Stimulated activated CD4-positive, alpha-beta T cell treated with anti-CD3 and anti-CD28 coated beads, Interleukin-1b, Interleukin-23, amount 100 ng/mL, for 24 hours (primary cell): ENCODE results near the gene ABHD2.

ENCODE experiments used
- DNase-seq, 4 experiments: peaks; one replicate each; pipeline ENCODE4 v3.0.0-alpha.2; 2020; ENCODE audit warnings: low read depth in 4 of 4, low spot score in 1 of 4

ABHD2 gene

GRCh38 chr15:89096664-89097063 lies 8.4 kb downstream of the ABHD2 start:
- DNase-seq = no peak

GRCh38 chr15:89097313-89097712 lies 9.1 kb downstream of the ABHD2 start:
- DNase-seq = no peak

DNA sequence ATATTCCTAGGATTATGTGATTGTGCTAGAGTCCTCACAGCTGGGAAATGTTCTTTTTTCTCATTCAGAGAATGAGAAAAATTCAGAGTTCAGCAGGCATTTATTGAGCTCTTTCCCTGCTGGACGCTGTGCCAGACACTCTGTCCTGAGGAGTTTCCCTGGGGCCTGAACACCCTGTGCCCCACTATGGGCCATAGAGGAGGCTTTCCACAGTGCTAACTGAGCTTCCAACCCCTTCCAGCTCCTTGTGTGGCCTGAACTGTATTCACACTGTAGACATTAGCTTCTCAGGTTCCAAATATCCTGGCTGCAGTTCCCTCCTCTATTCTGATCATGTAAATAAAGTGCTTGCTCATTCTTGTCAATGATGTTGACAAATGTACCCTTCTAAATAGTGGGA lies 10.0 kb downstream of the ABHD2 start:
- DNase-seq = no peak

GRCh38 chr15:89099968-89100367 lies 11.7 kb downstream of the ABHD2 start:
- no peak for DNase-seq

DNA sequence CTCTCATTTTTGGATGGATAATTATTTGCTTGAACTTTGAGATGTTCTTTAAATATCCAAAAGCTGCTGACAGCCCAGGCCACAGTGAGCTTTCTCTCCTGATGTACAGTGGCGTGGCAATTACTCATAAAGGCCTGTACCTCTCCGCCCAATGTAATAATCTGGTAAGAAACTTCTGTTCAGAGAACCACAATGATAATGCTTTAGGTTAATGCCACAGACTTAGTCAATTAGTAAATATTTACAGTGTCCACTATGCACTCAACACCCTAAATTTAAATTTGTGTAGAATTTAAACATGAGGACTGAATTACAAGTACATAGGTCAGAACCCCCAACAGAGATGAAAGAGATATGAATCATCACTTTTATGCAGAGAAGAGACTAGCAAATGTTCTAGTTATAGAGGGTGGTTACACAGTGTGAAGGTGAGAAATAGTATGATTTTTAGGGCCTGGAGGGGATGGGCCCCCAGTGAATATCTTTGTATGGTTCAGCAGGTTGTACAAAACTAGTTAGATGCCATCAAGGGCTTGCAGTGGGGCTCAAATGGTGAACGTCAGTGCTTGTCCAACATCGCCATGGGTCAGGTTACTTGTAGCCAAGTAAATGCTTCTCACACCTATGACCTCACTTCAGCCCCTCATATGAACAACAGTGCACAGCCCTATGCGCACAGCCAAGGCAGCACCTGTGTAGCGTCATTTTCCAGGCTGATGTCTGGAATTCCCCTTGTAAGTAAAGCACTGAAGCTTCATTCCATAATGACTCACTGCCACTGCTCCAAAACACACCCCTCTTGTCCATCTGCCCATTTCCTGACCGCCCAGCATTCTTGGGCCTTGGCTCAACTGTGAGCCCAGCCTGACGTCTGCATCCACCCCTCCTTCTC lies 13.3 kb downstream of the ABHD2 start:
- DNase-seq = no peak

DNA sequence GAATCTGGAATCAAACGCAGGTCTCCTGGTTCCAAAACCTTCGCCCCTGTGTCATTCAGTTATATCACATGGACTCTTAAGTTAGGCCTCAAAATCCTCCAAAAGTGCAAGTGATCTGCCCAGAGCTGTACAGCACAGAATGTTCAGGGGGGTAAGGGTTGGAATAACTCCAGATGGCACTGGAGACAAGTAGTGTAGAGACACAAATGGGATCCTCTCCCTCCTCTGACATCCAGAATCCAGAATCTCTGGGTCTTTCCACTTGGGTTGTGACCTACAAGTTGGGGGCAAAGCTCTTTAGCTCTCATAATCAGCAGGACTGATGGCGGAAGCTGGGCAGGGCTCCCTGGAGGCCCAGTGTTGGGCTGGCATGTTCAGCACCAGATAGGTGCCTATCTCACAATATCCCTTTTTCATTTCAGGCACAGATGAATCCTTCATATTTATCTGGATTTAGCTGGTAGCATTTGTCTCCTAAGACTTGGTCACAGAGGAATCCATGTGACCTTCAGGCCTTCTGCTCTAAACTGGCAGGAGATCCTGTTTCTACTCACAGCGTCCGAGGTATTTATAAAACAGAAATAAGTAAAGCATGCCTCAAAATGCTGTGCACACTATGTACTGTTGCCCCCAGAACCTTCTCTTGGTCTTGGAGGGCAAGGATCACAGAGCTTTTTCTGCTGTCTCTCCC lies 15.4 kb downstream of the ABHD2 start:
- DNase-seq = no peak

DNA sequence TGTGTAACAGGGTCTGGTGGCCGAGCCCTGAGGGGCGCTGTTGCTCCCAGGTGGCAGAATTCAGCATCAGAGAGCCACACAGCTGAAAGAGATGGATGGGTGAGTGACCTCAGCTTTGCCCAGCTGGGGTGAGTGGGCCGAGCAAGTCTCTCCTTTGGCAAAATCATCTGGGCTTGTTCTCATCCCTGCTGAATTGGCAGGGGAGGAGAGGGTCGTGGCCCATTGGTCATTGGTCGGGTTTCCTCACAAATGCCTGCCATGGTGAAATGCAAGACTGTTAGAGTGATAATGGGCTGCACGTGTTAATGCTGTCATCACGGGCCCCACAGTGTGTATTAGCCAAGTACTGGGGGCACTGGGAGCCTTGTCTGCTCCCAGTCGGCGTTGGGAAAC lies 15.9 kb downstream of the ABHD2 start:
- no peak for DNase-seq

DNA sequence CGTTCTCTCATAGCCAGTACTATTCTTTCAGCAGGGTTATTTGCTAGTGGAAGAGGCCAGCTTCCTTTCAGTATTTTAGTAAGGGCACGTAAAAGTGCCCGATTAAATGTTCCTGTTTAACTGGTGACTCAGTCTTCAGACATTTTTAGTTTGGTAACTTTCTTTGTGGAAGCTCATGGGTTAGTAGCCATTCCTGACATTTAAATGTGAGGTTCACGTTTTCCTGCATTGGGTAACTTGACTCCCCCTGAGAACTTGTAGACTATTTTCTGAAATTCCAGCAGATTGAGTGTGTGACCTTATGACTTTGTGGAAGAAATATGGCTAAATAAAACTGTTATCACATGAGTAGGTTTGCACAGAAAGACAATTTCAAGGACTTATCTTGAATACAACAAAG lies 16.9 kb downstream of the ABHD2 start:
- no peak for DNase-seq

DNA sequence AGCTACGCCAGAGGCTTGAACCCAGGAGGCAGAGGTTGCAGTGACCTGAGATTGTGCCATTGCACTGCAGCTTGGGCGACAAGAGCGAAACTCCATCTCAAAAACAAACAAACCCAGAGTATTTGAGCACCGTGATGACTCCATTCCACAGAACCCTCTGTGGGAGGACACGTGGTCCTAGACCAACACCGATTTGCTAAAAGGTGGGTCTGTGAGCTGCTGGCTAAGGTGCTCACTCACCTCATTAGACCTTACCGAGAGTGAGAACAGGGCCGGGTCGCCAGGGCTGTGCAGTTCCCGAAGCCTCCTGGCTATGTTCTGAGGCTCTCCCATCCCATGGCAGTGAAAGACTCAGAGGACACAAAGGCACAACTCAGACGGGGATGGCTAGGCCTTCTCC lies 17.9 kb downstream of the ABHD2 start:
- no peak for DNase-seq

GRCh38 chr15:89107984-89108383 lies 19.7 kb downstream of the ABHD2 start:
- DNase-seq = no peak

DNA sequence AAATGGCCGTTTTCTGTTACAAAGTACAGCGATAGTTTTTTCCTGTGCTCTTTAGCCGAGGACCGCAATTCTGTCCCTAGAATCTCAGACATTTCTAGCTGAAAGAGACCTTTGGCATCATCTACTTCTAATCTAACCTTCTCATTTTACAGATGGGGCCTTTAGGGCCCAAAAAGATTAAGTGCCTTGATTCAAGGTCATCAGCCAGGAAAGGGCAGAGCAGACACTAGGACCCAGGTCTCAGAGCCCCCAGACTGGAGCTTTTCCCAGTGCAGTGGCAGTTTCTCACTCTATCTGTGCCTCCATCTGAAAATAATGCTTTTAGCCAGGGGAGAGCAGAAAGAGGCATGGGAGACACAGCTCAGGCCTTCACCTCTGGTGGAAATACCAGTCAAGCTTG lies 20.6 kb downstream of the ABHD2 start:
- no peak for DNase-seq

DNA sequence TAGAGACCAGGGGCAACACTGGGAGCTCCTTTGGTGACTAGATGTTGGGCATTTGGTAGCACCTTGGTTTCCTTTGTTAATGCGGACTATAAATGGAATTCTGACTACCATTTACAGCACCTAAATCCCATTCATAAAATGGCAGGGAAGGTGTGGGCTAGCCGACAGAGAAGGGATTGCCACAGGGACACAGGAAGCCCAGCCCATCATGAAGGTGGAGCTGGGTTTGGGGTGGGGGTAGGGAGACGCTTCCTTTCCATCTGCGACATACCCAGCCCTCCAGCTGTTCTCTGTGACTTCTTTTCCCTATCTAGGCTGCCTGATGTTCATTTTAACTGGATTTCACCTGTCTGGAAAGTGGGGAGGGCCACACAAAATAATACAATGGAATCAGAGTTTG lies 21.0 kb downstream of the ABHD2 start:
- DNase-seq = no peak

DNA sequence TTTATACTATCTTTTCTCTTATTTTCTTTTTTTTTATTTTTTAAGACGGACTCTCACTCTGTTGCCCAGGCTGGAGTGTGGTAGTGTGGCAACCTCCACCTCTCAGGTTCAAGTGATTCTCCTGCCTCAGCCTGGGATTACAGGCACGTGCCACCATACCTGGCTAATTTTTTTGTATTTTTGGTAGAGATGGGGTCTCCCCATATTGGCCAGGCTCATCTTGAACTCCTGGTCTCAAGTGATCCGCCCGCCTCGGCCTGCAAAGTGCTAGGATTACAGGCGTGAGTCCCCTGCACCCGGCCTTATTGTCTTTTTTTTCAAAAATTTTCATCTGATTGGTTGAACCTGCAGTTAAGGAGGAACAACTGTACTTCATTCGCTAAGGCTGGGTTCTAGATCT lies 21.8 kb downstream of the ABHD2 start:
- DNase-seq = no peak

GRCh38 chr15:89111352-89111751 lies 23.1 kb downstream of the ABHD2 start:
- DNase-seq = no peak

- DNase-seq = no peak
These were observed 23.7 kb downstream of the ABHD2 start for GRCh38 chr15:89111961-89112340.

DNA sequence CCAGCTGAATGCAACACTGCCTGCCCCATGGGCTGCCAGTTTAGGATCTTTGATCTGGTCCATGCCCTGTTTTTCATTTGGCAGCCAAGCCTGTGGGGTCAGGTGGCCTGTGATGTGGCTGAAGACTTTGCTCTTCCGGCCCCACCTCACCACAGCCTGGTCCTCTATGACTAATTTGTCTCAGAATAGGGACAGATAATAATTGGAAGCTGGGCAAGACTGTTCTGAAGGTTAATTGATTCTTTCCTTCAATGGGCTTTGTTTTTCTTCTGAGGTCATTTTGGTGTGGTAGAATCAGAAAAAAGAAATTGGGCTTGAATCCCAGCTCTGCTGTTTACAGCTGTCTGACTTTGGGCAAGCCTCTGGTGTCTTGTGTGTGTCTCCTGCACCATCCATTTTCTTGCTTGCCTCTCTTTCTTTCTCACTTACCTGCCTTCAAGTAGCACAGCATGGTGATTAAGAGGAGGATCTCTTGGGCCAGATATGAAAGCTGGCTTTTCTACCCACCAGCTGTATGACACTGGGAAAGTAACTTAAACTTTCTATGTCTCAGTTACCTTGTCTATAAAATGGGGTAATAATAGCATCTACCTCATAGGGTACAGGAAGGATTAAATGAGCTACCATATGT lies 24.2 kb downstream of the ABHD2 start:
- no peak for DNase-seq

DNA sequence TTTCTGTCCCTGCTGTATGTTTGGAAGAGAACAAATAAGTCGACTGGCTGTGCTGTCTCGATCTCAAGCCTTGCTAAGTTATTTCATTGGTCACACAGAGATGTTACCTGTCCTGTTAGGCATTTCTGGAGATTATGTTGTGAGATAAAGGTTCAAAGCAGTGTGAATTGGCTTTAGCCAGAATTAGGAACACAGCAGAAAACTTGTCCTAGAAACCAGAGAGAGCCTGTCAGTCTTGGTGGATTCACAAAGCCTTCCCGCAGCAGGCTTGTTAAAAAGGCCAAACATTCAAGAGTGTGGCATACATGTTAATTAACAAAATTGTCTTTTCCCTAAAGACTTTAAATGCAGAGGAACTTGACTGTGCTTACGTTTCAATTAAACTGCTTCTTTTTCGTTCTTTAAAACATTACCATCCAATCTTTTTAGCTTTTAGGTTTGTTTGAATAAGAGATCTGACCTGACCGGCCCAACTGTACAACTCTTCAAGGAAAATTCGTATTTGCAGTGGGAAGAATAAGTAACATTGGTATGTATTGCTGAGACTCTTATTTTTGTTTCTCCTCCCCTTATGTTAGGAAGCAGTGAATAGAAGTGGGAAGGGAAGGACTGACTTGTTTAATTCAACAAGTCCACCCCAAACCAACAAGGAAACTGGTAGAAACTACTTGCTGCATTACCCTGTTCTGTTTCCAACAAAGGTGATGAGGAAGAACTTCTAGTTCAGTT lies 25.2 kb downstream of the ABHD2 start:
- DNase-seq = no peak

DNA sequence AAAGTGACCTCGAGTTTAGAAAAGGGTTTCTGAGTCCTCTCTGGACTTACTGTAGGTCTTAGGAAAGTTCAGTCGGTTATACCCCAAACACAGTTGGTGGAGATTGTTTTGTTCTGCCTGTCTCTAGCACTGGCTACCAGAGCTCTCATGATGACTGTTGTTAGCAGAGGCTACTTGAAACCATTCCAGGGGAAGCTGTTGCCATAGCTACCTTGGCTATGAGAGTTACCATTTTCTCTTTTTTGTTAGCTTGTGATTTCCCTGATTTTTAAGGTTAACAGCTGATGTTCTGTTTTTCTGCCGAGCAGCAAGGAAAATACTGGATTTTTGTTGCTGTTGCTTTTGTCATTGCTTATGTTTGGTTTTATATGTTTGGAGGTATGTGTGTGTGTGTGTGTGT lies 26.7 kb downstream of the ABHD2 start:
- no peak for DNase-seq

DNA sequence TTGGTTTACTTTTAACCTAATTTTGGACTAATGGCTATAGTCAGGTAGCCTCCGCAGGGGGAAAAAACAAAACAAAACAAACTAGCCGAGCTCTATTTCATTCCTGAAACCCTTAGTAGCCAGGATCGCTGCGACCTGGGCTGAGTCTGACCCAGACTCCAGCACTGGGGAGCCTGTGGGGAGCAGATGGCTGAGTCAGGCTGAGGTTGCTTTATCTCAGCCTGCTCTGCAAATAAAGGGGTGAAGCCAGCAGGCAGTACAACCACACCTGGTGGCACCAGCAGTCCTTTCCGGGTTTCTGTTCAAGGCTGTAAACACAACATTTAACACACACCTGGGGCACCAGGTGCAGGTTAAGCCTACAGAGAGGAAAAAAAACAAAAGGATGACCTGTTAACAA lies 27.3 kb downstream of the ABHD2 start:
- no peak for DNase-seq

DNA sequence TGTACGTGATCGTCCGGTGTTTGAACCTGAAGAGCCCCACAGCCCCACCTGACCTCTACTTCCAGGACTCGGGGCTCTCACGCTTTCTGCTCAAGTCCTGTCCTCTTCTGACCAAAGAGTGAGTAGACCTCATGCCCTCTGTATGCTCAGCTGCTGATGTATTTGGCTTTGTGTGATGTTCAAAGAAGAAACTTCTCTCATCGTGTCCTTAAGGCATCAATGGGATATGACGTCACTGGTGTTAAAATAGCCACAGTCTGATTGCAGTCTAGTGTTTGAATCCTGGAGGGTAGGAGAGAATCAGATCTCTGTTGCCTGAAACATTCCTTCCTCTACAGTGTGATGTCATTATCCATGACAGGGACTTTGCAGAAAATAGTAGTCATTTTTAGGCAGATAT lies 28.1 kb downstream of the ABHD2 start:
- DNase-seq = no peak

DNA sequence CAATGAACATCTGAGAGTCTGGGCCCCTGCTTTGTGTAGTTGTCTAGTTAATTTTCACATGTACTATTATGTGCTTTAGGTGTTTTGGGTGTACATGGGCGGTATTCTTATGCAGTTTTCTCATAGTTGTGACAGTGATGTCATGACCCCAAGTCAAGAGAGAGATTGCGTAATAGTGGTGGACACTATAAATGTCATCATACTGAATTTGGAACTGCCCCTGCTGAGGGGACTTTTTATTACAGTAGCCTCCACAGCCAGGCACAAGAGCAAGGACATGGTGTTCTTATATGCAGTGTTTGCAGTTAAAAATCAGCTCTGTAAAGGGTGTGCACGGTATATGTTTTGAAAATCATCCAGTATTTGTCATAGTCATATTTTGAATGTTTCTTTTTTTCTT lies 29.5 kb downstream of the ABHD2 start:
- DNase-seq = no peak
